HG03097 (cell line): Measurements from ENCODE around the gene FNDC7.
A peak's percentile ranks its signal among the peaks of the same experiment; 100 is the strongest.
"Not testable (repeated sequence)": the region's sequence is repeated elsewhere in the genome, so short reads cannot be mapped to it uniquely, and the experiment has no call there.

Experiments used
- ATAC-seq: cut with Tn5 transposase; IDR thresholded peaks from one replicate; pipeline ENCODE4 v1.9.1; 2021; ENCODE audit not compliant: unreplicated experiment, low FRiP score

FNDC7 gene

GRCh38 chr1:108729481-108729880, 16.8 kb downstream of the FNDC7 start:
- no peak for ATAC-seq

- no peak for ATAC-seq
Observed at GRCh38 chr1:108732398-108732797, 19.7 kb downstream of the FNDC7 start.

GRCh38 chr1:108734171-108734865, 21.6 kb downstream of the FNDC7 start:
- ATAC-seq, result no peak

- ATAC-seq, result no peak
Observed at GRCh38 chr1:108742253-108742652, 29.5 kb downstream of the FNDC7 start.

GRCh38 chr1:108745980-108746381, 33.3 kb downstream of the FNDC7 start:
- no peak for ATAC-seq

GRCh38 chr1:108746382-108747170, 33.9 kb downstream of the FNDC7 start, which contains the start of gene STXBP3:
TSS of gene STXBP3 (plus strand) at chr1:108746674. CDS start at chr1:108746738, 64 bp downstream.
- peak; percentile 91 for ATAC-seq

- peak; percentile 16 for ATAC-seq
Observed at GRCh38 chr1:108747171-108747850, 34.6 kb downstream of the FNDC7 start.

- no peak for ATAC-seq
Observed at GRCh38 chr1:108747898-108748297, 35.2 kb downstream of the FNDC7 start.

GRCh38 chr1:108749081-108749480, 36.4 kb downstream of the FNDC7 start:
- no peak for ATAC-seq

- ATAC-seq, result no peak
Observed at GRCh38 chr1:108750476-108751181, 37.9 kb downstream of the FNDC7 start.

- ATAC-seq, result no peak
Observed at GRCh38 chr1:108753363-108753762, 40.7 kb downstream of the FNDC7 start.

GRCh38 chr1:108758796-108759195, 46.1 kb downstream of the FNDC7 start:
- no peak for ATAC-seq

GRCh38 chr1:108767115-108767514, 54.4 kb downstream of the FNDC7 start:
- ATAC-seq, result no peak

GRCh38 chr1:108767708-108768107, 55.0 kb downstream of the FNDC7 start:
- no peak for ATAC-seq

- no peak for ATAC-seq
Observed at GRCh38 chr1:108777839-108778238, 65.1 kb downstream of the FNDC7 start.

- no peak for ATAC-seq
Observed at GRCh38 chr1:108779455-108779854, 66.7 kb downstream of the FNDC7 start.

GRCh38 chr1:108780937-108781574, 68.3 kb downstream of the FNDC7 start:
- ATAC-seq, result no peak

- ATAC-seq, result not testable (repeated sequence)
Observed at GRCh38 chr1:108781575-108781944, 68.9 kb downstream of the FNDC7 start.

GRCh38 chr1:108785264-108785663, 72.6 kb downstream of the FNDC7 start:
- no peak for ATAC-seq

GRCh38 chr1:108785880-108786279, 73.2 kb downstream of the FNDC7 start:
- no peak for ATAC-seq
